ENCODE measurements around the gene GFRA4. TPM values are rescaled to one million over a fixed set of nuclear protein-coding genes. Genes with fewer than 3 reads are reported as not detected.

The GFRA4 gene
- polyA plus RNA-seq, 1 of the 3 experiments (the other 2 are of a cell fraction), result not detected

DNA sequence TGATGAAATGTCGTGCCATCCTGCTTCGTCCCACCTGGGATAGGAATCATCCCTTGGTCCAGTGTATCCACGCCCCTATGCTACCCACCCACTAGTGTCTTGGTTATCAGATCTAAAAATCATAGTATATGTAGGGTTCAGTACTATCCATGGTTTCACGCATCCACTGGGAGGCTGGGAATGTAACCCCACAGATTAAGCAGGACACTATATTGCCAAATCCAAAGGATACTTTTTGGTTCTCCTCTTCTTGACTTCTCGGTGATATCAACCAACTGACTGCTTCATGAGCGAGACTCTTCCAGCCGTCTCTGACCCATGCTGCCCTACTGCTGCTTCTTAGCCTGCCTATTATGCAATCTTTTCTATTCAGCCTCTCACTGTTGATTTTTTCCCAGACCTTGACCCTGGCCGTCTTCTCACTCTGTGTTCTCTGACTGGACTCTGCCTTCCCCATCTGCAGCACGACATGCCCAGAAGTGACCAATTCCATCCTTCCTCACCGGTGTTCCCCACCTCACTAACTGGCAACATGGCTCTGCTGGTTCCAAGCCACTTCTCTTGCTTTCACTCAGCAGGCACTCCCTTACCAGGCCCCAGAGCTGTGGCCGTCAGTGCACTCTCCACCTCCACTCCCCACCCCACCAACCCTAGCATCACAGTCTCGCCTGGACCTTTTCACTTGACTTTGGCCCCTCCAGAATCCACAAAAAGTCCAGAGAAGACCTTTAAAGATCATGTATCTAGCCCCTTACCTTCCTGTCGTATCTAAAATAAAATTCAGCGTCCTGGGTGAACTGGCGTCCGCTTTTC is 34.5 kb downstream of the GFRA4 start:
- CTCF ChIA-PET, result no interaction called here
- H3F3A ChIP-seq (replicated peaks; ENCODE audit: insufficient read depth), result no peaks in the 10 kb centered on the region
- no peak for DNase-seq
- H3K4me1 ChIP-seq (ENCODE audit: control insufficient read depth in 1 of 2, insufficient read depth in 2 of 2, low read depth in 1 of 2, low read length in 1 of 2), result no peaks in the 10 kb centered on the region
- no peak overlapping the region for H3K27ac ChIP-seq (ENCODE audit: low read depth in 2 of 2, low read length in 1 of 2)
- peaks cover 0 to 2% of the 10 kb centered on the region in 2 experiments for H3K36me3 ChIP-seq (replicated peaks in 1 of 2; ENCODE audit: control insufficient read depth in 1 of 2, insufficient read depth in 2 of 2, low read length in 1 of 2)
- H2AFZ ChIP-seq (ENCODE audit: low read depth), result no peak overlapping the region
- POLR2A ChIA-PET, result no interaction called here
- 89% methylated on average over 16 of the region's 16 CpGs for WGBS (ENCODE audit: low lambda C conversion rate)
- H3K4me2 ChIP-seq, result no peak overlapping the region
- no peak for TF ChIP-seq GABPA (IDR thresholded peaks at IDR 0.05; ENCODE audit: low read depth)
- TF ChIP-seq ZBTB33 (IDR thresholded peaks at IDR 0.05; ENCODE audit: borderline replicate concordance, low read depth), result no peak
- no peak for TF ChIP-seq CTCF (IDR thresholded peaks at IDR 0.05)
- H3K9me3 ChIP-seq, result no peaks in the 10 kb centered on the region
- no peaks in the 10 kb centered on the region for H3K27me3 ChIP-seq (ENCODE audit: insufficient read depth)
- H3K9ac ChIP-seq, result no peak overlapping the region
- no peaks in the 10 kb centered on the region for H3K9me2 ChIP-seq
- no peaks in the 10 kb centered on the region for H4K20me1 ChIP-seq (ENCODE audit: insufficient read depth)
- no peak overlapping the region for H3K4me3 ChIP-seq (ENCODE audit: low read depth in 2 of 2, low read length in 1 of 2)
- no peaks in the 10 kb centered on the region for H3K79me2 ChIP-seq (ENCODE audit: insufficient read depth)

- Histone ChIP-seq H3K4me1 (ENCODE audit: control insufficient read depth in 1 of 2, insufficient read depth in 2 of 2, low read depth in 1 of 2, low read length in 1 of 2) (no peaks in the 10 kb centered on the region), H3K4me3 (ENCODE audit: low read depth in 2 of 2, low read length in 1 of 2) (no peak overlapping the region), H3F3A (replicated peaks; ENCODE audit: insufficient read depth) (no peaks in the 10 kb centered on the region), H3K9ac (no peak overlapping the region), H3K9me2 (no peaks in the 10 kb centered on the region), H3K4me2 (no peak overlapping the region), H3K36me3 (replicated peaks in 1 of 2; ENCODE audit: control insufficient read depth in 1 of 2, insufficient read depth in 2 of 2, low read length in 1 of 2) (peaks cover 2 to 7% of the 10 kb centered on the region in 2 experiments), H3K27me3 (ENCODE audit: insufficient read depth) (no peaks in the 10 kb centered on the region), H3K9me3 (no peaks in the 10 kb centered on the region), H3K79me2 (ENCODE audit: insufficient read depth) (no peaks in the 10 kb centered on the region), H3K27ac (ENCODE audit: low read depth in 2 of 2, low read length in 1 of 2) (no peak overlapping the region), H2AFZ (ENCODE audit: low read depth) (no peak overlapping the region), H4K20me1 (ENCODE audit: insufficient read depth) (no peaks in the 10 kb centered on the region)
- 81% methylated on average over 2 of the region's 2 CpGs for WGBS (ENCODE audit: low lambda C conversion rate)
- ChIA-PET POLR2A (no interaction called here), CTCF (interaction anchor here (0.6 to 0.8 kb wide), 2 partner anchors 9 to 1902 kb away, joined by 3 to 4 read pairs; no protein-coding TSS in a partner anchor)
- TF ChIP-seq GABPA (IDR thresholded peaks at IDR 0.05; ENCODE audit: low read depth) (no peak), REST (IDR thresholded peaks at IDR 0.05; ENCODE audit: low read depth, low read length) (no peak), SIN3A (IDR thresholded peaks at IDR 0.05; ENCODE audit: borderline replicate concordance, low read depth, low read length) (no peak), SMC3 (IDR thresholded peaks at IDR 0.05; ENCODE audit: low read depth, low read length) (no peak), RXRA (IDR thresholded peaks at IDR 0.05; ENCODE audit: borderline replicate concordance, low read depth) (no peak), FOXM1 (IDR thresholded peaks at IDR 0.05; ENCODE audit: low read depth) (no peak), EP300 (IDR thresholded peaks at IDR 0.05; ENCODE audit: borderline replicate concordance in 1 of 2, low read depth in 1 of 2, low read length in 1 of 2) (no peak), JUND (IDR thresholded peaks at IDR 0.05) (no peak), FOXJ3 (CRISPR knock-in tag; IDR thresholded peaks at IDR 0.05) (no peak), ELF1 (IDR thresholded peaks at IDR 0.05) (no peak), RAD21 (IDR thresholded peaks at IDR 0.05; ENCODE audit: low read length) (no peak)
- TF ChIP-seq, protein P1, sequence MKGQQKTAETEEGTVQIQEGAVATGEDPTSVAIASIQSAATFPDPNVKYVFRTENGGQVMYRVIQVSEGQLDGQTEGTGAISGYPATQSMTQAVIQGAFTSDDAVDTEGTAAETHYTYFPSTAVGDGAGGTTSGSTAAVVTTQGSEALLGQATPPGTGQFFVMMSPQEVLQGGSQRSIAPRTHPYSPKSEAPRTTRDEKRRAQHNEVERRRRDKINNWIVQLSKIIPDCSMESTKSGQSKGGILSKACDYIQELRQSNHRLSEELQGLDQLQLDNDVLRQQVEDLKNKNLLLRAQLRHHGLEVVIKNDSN (IDR thresholded peaks at IDR 0.05; ENCODE audit: borderline replicate concordance, low read depth), result no peak
- TF ChIP-seq, protein P2, sequence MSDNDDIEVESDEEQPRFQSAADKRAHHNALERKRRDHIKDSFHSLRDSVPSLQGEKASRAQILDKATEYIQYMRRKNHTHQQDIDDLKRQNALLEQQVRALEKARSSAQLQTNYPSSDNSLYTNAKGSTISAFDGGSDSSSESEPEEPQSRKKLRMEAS (IDR thresholded peaks at IDR 0.05; ENCODE audit: low read depth), result no peak
- no peak for DNase-seq
Observed at GRCh38 chr20:3627476-3627875, 35.7 kb downstream of the GFRA4 start.
